ENCODE results near the gene CNTD1. TPM values are rescaled to one million over a fixed set of nuclear protein-coding genes. Genes with fewer than 3 reads are reported as not detected.

The CNTD1 gene
- total RNA-seq, 2 experiments from 2014 or later = 0.06 TPM; not detected in 1

DNA sequence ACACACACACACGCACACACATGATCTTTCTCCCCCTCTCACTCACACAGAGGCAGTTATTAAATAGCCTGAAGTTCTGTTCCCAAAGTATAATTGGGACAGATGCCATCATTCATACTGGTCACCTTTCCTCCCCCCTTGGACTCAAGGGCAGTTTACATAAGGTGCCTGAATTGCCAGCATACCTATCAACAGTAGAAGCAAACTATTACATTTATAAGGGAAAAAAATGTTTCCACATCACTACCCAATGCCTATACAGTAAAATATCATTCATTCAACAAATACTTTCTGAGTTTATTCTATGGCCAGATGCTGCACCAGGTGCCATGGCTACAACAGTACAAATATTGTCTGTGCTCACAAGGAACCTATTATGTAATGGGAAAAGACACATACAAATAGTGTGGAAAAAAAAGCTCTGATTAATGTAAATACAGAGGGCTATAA lies 6.3 kb downstream of the CNTD1 start:
- no peaks in the 10 kb centered on the region for H3K79me2 ChIP-seq (ENCODE audit: insufficient read depth, low read depth, low read length)
- no peaks in the 10 kb centered on the region for H3K9me3 ChIP-seq (ENCODE audit: low read length)
- H4K20me1 ChIP-seq (ENCODE audit: insufficient read depth, low read length) = no peaks in the 10 kb centered on the region
- TF ChIP-seq EZH2phosphoT487 (IDR thresholded peaks at IDR 0.05; ENCODE audit: borderline replicate concordance, low read depth, low read length) = no peak
- TF ChIP-seq, protein P1, sequence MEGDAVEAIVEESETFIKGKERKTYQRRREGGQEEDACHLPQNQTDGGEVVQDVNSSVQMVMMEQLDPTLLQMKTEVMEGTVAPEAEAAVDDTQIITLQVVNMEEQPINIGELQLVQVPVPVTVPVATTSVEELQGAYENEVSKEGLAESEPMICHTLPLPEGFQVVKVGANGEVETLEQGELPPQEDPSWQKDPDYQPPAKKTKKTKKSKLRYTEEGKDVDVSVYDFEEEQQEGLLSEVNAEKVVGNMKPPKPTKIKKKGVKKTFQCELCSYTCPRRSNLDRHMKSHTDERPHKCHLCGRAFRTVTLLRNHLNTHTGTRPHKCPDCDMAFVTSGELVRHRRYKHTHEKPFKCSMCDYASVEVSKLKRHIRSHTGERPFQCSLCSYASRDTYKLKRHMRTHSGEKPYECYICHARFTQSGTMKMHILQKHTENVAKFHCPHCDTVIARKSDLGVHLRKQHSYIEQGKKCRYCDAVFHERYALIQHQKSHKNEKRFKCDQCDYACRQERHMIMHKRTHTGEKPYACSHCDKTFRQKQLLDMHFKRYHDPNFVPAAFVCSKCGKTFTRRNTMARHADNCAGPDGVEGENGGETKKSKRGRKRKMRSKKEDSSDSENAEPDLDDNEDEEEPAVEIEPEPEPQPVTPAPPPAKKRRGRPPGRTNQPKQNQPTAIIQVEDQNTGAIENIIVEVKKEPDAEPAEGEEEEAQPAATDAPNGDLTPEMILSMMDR (conservative IDR thresholded peaks at IDR 0.05; ENCODE audit: low read length) = no peak
- no peaks in the 10 kb centered on the region for H3K4me1 ChIP-seq (ENCODE audit: insufficient read depth, low read length, poor library complexity, severe bottlenecking)
- intact Hi-C loops (cut with micrococcal nuclease; ENCODE audit: unreplicated experiment) = no loop called here
- H3K27ac ChIP-seq (ENCODE audit: low read depth, low read length, poor library complexity, severe bottlenecking) = no peak overlapping the region
- no peaks in the 10 kb centered on the region for H3K9me2 ChIP-seq (ENCODE audit: insufficient read depth, low read length)
- BruUV-seq (replicated peaks) = no TSS peak
- no peak overlapping the region for H2AFZ ChIP-seq (ENCODE audit: low read length)
- ChIA-PET CTCF (ENCODE audit: unreplicated experiment) (no interaction called here), POLR2A (interaction anchor here (1.0 kb wide), 1 partner anchor 11 kb away, joined by 4 read pairs; no protein-coding TSS in a partner anchor)
- DNase-seq (ENCODE audit: low spot score) = no peak
- H3K4me2 ChIP-seq (ENCODE audit: low read length) = no peak overlapping the region
- H3K4me3 ChIP-seq (ENCODE audit: low read depth, low read length, poor library complexity, severe bottlenecking) = no peak overlapping the region
- peaks cover 15% of the 10 kb centered on the region; the same call in 1 of the 2 replicates for H3K36me3 ChIP-seq (ENCODE audit: insufficient read depth, low read length)

DNA sequence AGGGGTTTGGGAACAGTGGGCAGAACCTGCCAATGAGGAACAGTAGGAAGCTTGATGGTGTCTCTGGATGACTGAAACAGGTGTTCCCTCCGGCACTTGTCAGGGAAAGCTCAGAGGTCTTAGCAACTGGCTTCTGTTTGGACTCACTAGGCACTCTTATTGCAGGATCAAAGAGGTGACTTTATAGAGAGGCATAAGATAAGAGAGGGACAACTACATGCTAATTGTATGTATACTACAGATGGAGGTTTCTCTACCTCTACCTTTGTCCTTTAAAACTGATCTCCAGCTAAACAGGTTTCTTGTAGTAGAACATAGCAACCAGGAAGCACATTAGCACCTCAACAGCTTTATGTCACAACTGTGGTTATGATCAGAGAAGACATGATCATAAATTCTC lies 7.6 kb downstream of the CNTD1 start:
- intact Hi-C loops (cut with micrococcal nuclease; ENCODE audit: unreplicated experiment) = no loop called here
- Histone ChIP-seq H3K27ac (ENCODE audit: low read depth, low read length, poor library complexity, severe bottlenecking) (no peak overlapping the region), H3K4me2 (ENCODE audit: low read length) (no peak overlapping the region), H3K4me3 (ENCODE audit: low read depth, low read length, poor library complexity, severe bottlenecking) (no peak overlapping the region), H3K4me1 (ENCODE audit: insufficient read depth, low read length, poor library complexity, severe bottlenecking) (no peaks in the 10 kb centered on the region), H3K9me2 (ENCODE audit: insufficient read depth, low read length) (no peaks in the 10 kb centered on the region), H3K79me2 (ENCODE audit: insufficient read depth, low read depth, low read length) (no peaks in the 10 kb centered on the region), H3K9me3 (ENCODE audit: low read length) (no peaks in the 10 kb centered on the region), H2AFZ (ENCODE audit: low read length) (no peak overlapping the region), H3K36me3 (ENCODE audit: insufficient read depth, low read length) (peaks cover 28% of the 10 kb centered on the region), H4K20me1 (ENCODE audit: insufficient read depth, low read length) (no peaks in the 10 kb centered on the region)
- no TSS peak for BruUV-seq (replicated peaks)
- POLR2A ChIA-PET = interaction anchor here (0.6 kb wide), 1 partner anchor 130 kb away, joined by 3 read pairs; no protein-coding TSS in a partner anchor
- DNase-seq (ENCODE audit: low spot score) = no peak
- TF ChIP-seq, protein P1 (conservative IDR thresholded peaks at IDR 0.05; ENCODE audit: low read length) = no peak
- TF ChIP-seq EZH2phosphoT487 (IDR thresholded peaks at IDR 0.05; ENCODE audit: borderline replicate concordance, low read depth, low read length) = no peak
- CTCF ChIA-PET (ENCODE audit: unreplicated experiment) = interaction anchor here (0.6 kb wide), 1 partner anchor 32 kb away, joined by 3 read pairs; no protein-coding TSS in a partner anchor

DNA sequence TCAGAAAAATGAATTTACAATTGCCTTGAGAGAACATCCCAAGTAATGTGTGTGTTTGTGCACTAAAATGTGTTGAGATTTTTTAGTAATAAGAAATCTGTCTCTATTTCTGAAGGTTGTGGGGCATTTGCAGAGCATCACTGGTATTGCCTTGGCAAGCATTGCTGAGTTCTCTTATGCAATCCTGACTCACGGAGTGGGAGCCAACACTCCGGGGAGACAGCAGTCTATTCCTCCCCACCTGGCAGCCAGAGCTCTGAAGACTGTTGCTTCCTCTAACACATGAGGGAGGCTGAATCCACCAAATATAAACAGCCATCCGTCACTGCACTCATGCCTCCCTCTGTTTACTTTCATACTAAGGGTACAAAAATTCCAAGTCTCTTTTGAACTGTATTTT lies 10.6 kb downstream of the CNTD1 start:
- DNase-seq (ENCODE audit: low spot score) = no peak
- H3K9me2 ChIP-seq (ENCODE audit: insufficient read depth, low read length) = no peaks in the 10 kb centered on the region
- H4K20me1 ChIP-seq (ENCODE audit: insufficient read depth, low read length) = no peaks in the 10 kb centered on the region
- H3K4me2 ChIP-seq (ENCODE audit: low read length) = no peak overlapping the region
- H3K79me2 ChIP-seq (ENCODE audit: insufficient read depth, low read depth, low read length) = no peaks in the 10 kb centered on the region
- no peak for TF ChIP-seq EZH2phosphoT487 (IDR thresholded peaks at IDR 0.05; ENCODE audit: borderline replicate concordance, low read depth, low read length)
- TF ChIP-seq, protein P1 (conservative IDR thresholded peaks at IDR 0.05; ENCODE audit: low read length) = no peak
- intact Hi-C loops (cut with micrococcal nuclease; ENCODE audit: unreplicated experiment) = no loop called here
- H3K27ac ChIP-seq (ENCODE audit: low read depth, low read length, poor library complexity, severe bottlenecking) = no peak overlapping the region
- no peak overlapping the region for H2AFZ ChIP-seq (ENCODE audit: low read length)
- ChIA-PET CTCF (ENCODE audit: unreplicated experiment) (no interaction called here), POLR2A (no interaction called here)
- H3K4me3 ChIP-seq (ENCODE audit: low read depth, low read length, poor library complexity, severe bottlenecking) = no peak overlapping the region
- H3K9me3 ChIP-seq (ENCODE audit: low read length) = no peaks in the 10 kb centered on the region
- BruUV-seq (replicated peaks) = no TSS peak
- peaks cover 46% of the 10 kb centered on the region for H3K36me3 ChIP-seq (ENCODE audit: insufficient read depth, low read length)
- H3K4me1 ChIP-seq (ENCODE audit: insufficient read depth, low read length, poor library complexity, severe bottlenecking) = no peaks in the 10 kb centered on the region

Data from OCI-LY7 (cell line).